ENCODE data around the gene DDX24. TPM values are rescaled to one million over a fixed set of nuclear protein-coding genes. Genes with fewer than 3 reads are reported as not detected.

The DDX24 gene
- total RNA-seq, 1 experiment from 2014 or later = 190 TPM

DNA sequence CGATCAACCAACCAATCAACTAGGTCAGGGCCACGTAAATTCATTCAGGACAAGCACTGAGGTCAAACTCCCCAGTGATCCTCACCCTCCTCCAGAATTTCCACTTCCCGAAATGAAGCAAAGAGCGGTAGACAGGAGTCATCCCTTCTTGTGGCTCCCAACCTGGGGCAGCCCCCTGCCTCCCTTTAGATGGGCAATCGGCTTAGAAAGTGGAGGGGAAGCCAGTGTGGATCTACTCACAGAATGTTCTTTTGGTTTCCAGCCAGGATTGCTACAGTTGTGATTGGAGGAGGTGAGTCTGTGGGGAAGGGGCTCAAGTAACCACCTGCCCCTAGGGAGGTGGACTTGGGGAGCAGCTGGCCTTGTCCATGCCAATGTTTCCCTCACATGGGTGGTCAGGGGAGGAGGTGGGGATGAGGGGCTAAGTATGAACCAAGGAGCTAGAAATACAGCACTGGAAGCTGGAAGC lies 33.6 kb upstream of the DDX24 start:
- DNase-seq = no peak
- intact Hi-C loops (cut with micrococcal nuclease; ENCODE audit: unreplicated experiment) = no loop called here
- no peak overlapping the region for H3K27ac Mint-ChIP-seq (ENCODE audit: unreplicated experiment)
- H3K9me3 Mint-ChIP-seq (ENCODE audit: low read depth, unreplicated experiment) = no peaks in the 10 kb centered on the region
- CTCF ChIA-PET = interaction anchor here (0.8 kb wide), 1 partner anchor 30 kb away, joined by 4 read pairs; no protein-coding TSS in a partner anchor
- no peak overlapping the region for H3K4me3 Mint-ChIP-seq (ENCODE audit: low read depth, unreplicated experiment)
- peaks cover 40% of the 10 kb centered on the region for H3K27me3 Mint-ChIP-seq (ENCODE audit: unreplicated experiment)
- peaks cover 43% of the 10 kb centered on the region for H3K4me1 Mint-ChIP-seq (ENCODE audit: low read depth, unreplicated experiment)
- H3K36me3 Mint-ChIP-seq (ENCODE audit: insufficient read depth, unreplicated experiment) = peaks cover 36% of the 10 kb centered on the region
- TF ChIP-seq, protein P1, sequence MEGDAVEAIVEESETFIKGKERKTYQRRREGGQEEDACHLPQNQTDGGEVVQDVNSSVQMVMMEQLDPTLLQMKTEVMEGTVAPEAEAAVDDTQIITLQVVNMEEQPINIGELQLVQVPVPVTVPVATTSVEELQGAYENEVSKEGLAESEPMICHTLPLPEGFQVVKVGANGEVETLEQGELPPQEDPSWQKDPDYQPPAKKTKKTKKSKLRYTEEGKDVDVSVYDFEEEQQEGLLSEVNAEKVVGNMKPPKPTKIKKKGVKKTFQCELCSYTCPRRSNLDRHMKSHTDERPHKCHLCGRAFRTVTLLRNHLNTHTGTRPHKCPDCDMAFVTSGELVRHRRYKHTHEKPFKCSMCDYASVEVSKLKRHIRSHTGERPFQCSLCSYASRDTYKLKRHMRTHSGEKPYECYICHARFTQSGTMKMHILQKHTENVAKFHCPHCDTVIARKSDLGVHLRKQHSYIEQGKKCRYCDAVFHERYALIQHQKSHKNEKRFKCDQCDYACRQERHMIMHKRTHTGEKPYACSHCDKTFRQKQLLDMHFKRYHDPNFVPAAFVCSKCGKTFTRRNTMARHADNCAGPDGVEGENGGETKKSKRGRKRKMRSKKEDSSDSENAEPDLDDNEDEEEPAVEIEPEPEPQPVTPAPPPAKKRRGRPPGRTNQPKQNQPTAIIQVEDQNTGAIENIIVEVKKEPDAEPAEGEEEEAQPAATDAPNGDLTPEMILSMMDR (IDR thresholded peaks at IDR 0.05; ENCODE audit: unreplicated experiment) = no peak
- BruUV-seq (replicated peaks) = no TSS peak

DNA sequence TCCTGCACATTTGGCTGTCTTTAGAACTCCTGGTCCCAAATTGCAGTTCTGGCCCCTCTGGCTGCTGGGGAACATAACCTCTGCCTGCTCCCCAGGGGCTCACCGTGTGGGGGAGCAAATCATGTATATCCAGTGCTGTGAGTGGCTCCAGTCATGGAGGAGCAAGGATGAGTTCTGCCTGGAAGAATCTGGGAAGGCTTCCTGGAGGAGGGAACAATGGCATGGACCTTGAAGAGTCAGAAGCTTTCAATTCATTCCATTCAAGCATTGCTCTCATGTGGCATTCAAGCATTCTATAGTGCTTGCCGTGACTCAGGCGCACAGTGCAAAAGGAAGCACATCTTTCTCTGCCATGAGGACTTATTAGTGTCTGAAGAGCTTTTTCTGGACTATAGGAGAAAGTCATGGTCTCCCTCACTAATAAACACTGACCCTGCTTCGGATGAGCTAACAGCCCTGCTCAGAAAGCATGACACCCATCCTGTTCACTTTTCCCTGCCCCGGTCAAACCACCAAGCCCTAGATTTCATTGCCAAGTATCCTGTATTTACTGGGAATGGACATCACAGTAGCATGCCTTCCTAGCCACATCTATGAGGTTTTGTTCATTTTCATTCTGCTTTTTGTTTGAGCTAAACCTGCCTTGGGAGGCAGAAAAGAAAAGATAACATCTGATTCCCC lies 33.0 kb upstream of the DDX24 start:
- Mint-ChIP-seq H3K9me3 (ENCODE audit: low read depth, unreplicated experiment) (no peaks in the 10 kb centered on the region), H3K27me3 (ENCODE audit: unreplicated experiment) (peaks cover 40% of the 10 kb centered on the region), H3K4me3 (ENCODE audit: low read depth, unreplicated experiment) (no peak overlapping the region), H3K4me1 (ENCODE audit: low read depth, unreplicated experiment) (peaks cover 44% of the 10 kb centered on the region), H3K27ac (ENCODE audit: unreplicated experiment) (no peak overlapping the region), H3K36me3 (ENCODE audit: insufficient read depth, unreplicated experiment) (peaks cover 36% of the 10 kb centered on the region)
- CTCF ChIA-PET = no interaction called here
- intact Hi-C loops (cut with micrococcal nuclease; ENCODE audit: unreplicated experiment) = no loop called here
- BruUV-seq (replicated peaks) = no TSS peak
- TF ChIP-seq, protein P1 (IDR thresholded peaks at IDR 0.05; ENCODE audit: unreplicated experiment) = no peak
- no peak for DNase-seq

DNA sequence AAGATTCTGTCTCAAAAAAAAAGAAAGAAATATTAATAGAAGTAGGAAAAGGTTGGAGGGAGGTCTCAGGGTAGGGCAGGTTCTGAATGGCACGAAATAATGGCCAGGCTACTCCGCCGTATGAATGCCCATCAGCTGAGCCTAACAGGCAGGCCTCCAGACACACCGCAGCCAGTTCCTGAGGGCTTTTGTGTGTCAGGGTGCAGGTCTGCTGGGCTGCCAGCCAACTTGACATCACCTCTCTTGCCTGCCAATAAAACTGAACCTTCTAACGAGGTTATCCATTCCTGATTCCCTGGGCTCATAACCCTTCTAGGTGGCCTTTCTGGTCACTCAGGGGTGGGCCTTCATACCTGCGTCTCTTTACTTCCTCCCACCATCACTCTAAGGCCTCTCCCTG lies 32.5 kb upstream of the DDX24 start:
- CTCF ChIA-PET = interaction anchor here (0.6 kb wide), 1 partner anchor 424 kb away, joined by 3 read pairs; no protein-coding TSS in a partner anchor
- DNase-seq = no peak

DNA sequence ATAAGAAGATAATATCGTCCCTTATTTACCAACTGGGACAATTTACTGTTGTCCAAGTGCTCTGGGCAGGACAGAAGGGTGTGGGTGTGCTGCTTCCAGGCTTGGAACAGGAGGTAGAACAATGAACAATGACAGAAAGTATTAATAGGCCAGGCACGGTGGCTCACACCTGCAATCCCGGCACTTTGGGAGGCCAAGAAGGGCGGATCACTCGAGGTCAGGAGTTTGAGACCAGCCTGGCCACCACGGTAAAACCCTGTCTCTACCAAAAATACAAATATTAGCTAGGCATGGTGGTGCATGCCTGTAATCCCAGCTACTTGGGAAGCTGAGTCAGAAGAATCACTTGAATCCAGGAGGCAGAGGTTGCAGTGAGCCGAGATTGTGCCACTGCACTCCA lies 32.1 kb upstream of the DDX24 start:
- TF ChIP-seq, protein P1 (IDR thresholded peaks at IDR 0.05; ENCODE audit: unreplicated experiment) = no peak
- Mint-ChIP-seq H3K27me3 (ENCODE audit: unreplicated experiment) (peaks cover 35% of the 10 kb centered on the region), H3K27ac (ENCODE audit: unreplicated experiment) (no peak overlapping the region), H3K9me3 (ENCODE audit: low read depth, unreplicated experiment) (no peaks in the 10 kb centered on the region), H3K4me3 (ENCODE audit: low read depth, unreplicated experiment) (peak overlapping the region; percentile 63), H3K36me3 (ENCODE audit: insufficient read depth, unreplicated experiment) (peaks cover 36% of the 10 kb centered on the region), H3K4me1 (ENCODE audit: low read depth, unreplicated experiment) (peaks cover 44% of the 10 kb centered on the region)
- BruUV-seq (replicated peaks) = no TSS peak
- no peak for DNase-seq
- CTCF ChIA-PET = interaction anchor here (0.6 kb wide), 1 partner anchor 424 kb away, joined by 3 read pairs; no protein-coding TSS in a partner anchor
- intact Hi-C loops (cut with micrococcal nuclease; ENCODE audit: unreplicated experiment) = no loop called here

More for the DNA sequence above, 32.5 kb upstream of the DDX24 start:
- intact Hi-C loops (cut with micrococcal nuclease; ENCODE audit: unreplicated experiment) = no loop called here
- Mint-ChIP-seq H3K9me3 (ENCODE audit: low read depth, unreplicated experiment) (no peaks in the 10 kb centered on the region), H3K27ac (ENCODE audit: unreplicated experiment) (no peak overlapping the region), H3K36me3 (ENCODE audit: insufficient read depth, unreplicated experiment) (peaks cover 36% of the 10 kb centered on the region), H3K4me1 (ENCODE audit: low read depth, unreplicated experiment) (peaks cover 44% of the 10 kb centered on the region), H3K4me3 (ENCODE audit: low read depth, unreplicated experiment) (no peak overlapping the region), H3K27me3 (ENCODE audit: unreplicated experiment) (peaks cover 39% of the 10 kb centered on the region)
- no TSS peak for BruUV-seq (replicated peaks)
- TF ChIP-seq, protein P1 (IDR thresholded peaks at IDR 0.05; ENCODE audit: unreplicated experiment) = no peak

Measured in Calu3 (cell line).